Uterus (tissue), 4 donors: ENCODE measurements around the gene CHD8. TPM values are rescaled to one million over a fixed set of nuclear protein-coding genes. Genes with fewer than 3 reads are reported as not detected.

Source experiments
- DNase-seq, 2 donors: peaks; one replicate each; pipeline ENCODE4 v3.0.0-alpha.2; 2019 to 2020
- H3K27ac ChIP-seq, 2 donors: fragments of 200-600 bp; sonication (generic); 1 replicate in 1 of 2; 2 replicates in 1 of 2; pipeline ENCODE4 v1.5.1; 2016 to 2018
- H3K27me3 ChIP-seq, 2 donors: fragments of 200-600 bp; sonication (generic); one replicate each; pipeline ENCODE4 v1.5.1; 2018 to 2019; ENCODE audit warnings: control low read depth in 1 of 2
- H3K36me3 ChIP-seq, 2 donors: fragments of 200-600 bp; sonication (generic); one replicate each; pipeline ENCODE4 v1.5.1; 2019; ENCODE audit warnings: control low read depth in 1 of 2
- H3K4me1 ChIP-seq, 2 donors: fragments of 200-600 bp; sonication (generic); one replicate each; pipeline ENCODE4 v1.5.1; 2018 to 2019; ENCODE audit warnings: control low read depth in 1 of 2
- H3K4me3 ChIP-seq, 2 donors: fragments of 200-600 bp; sonication (generic); 1 replicate in 1 of 2; 2 replicates in 1 of 2; pipeline ENCODE4 v1.5.1; 2018 to 2019; ENCODE audit warnings: mild to moderate bottlenecking in 1 of 2
- H3K9me3 ChIP-seq, 2 donors: fragments of 200-600 bp; sonication (generic); one replicate each; pipeline ENCODE4 v1.5.1; 2019; ENCODE audit warnings: control low read depth in 1 of 2
- POLR2A ChIP-seq, 2 donors: fragments of 450-650 bp; IDR thresholded peaks; one replicate each; pipeline ENCODE4 v1.6.1; 2016; ENCODE audit warnings: antibody characterized with exemption in 2 of 2, mild to moderate bottlenecking in 1 of 2, moderate library complexity in 1 of 2
- intact Hi-C: fragments of 100-400 bp; cut with DNase I; formaldehyde crosslinking; loops from one replicate; pipeline ENCODE4 v1.15.1; 2023; ENCODE audit warnings: low total_unique reads
- total RNA-seq, 4 donors: library from RNA; depleted of rRNA in 3 of 4; stranded (reverse); fragments of >200 nt in 3 of 4; gene quantifications; one replicate each; pipeline versions ENCODE4 v1.1.0 to v1.2.4, GENCODE V29; 2014 to 2023
- TF ChIP-seq, protein P1 (sequence below), 4 experiments: fragments of 200-600 bp in 2 of 4; fragments of 450-650 bp in 2 of 4; sonication (generic) in 2 of 4; IDR thresholded peaks; one replicate each; pipeline ENCODE4 v1.5.1; 2016 to 2019; ENCODE audit warnings: antibody characterized with exemption in 4 of 4, mild to moderate bottlenecking in 2 of 4, moderate library complexity in 1 of 4
- donor health status: DM: yes; HTN: yes; CAD: no.

CHD8 gene
- total RNA-seq, 4 donors from 2014 or later: 21.8 to 95.1 (median 48.8) TPM

DNA sequence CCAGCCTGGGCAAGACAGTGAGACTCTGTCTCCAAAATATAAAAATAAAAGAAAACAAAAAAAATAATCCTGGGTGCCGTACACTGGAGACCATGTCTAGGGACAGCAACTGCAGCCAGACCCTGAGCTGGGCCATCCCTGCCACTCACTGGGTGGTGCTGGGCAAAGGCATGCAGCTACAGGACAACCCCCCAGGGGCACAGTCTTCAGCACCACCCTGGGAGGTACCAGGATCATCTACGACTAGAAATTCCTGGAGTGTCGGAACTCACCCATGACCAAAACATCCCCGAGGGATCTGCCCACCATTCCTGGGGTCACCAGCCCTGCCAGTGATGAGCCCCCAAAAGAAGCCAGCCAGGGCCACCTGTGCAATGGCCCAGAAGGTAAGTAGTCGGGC is 36.4 kb downstream of the CHD8 start:
- intact Hi-C loops: no loop called here
- Histone ChIP-seq H3K27ac (no peak overlapping the region), H3K27me3 (no peaks in the 10 kb centered on the region), H3K36me3 (no peaks in the 10 kb centered on the region), H3K4me3 (no peak overlapping the region), H3K9me3 (no peaks in the 10 kb centered on the region), H3K4me1 (no peaks in the 10 kb centered on the region)
- TF ChIP-seq, protein P1, sequence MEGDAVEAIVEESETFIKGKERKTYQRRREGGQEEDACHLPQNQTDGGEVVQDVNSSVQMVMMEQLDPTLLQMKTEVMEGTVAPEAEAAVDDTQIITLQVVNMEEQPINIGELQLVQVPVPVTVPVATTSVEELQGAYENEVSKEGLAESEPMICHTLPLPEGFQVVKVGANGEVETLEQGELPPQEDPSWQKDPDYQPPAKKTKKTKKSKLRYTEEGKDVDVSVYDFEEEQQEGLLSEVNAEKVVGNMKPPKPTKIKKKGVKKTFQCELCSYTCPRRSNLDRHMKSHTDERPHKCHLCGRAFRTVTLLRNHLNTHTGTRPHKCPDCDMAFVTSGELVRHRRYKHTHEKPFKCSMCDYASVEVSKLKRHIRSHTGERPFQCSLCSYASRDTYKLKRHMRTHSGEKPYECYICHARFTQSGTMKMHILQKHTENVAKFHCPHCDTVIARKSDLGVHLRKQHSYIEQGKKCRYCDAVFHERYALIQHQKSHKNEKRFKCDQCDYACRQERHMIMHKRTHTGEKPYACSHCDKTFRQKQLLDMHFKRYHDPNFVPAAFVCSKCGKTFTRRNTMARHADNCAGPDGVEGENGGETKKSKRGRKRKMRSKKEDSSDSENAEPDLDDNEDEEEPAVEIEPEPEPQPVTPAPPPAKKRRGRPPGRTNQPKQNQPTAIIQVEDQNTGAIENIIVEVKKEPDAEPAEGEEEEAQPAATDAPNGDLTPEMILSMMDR (IDR thresholded peaks at IDR 0.05): no peak
- TF ChIP-seq POLR2A (IDR thresholded peaks at IDR 0.05): no peak
- DNase-seq: no peak

DNA sequence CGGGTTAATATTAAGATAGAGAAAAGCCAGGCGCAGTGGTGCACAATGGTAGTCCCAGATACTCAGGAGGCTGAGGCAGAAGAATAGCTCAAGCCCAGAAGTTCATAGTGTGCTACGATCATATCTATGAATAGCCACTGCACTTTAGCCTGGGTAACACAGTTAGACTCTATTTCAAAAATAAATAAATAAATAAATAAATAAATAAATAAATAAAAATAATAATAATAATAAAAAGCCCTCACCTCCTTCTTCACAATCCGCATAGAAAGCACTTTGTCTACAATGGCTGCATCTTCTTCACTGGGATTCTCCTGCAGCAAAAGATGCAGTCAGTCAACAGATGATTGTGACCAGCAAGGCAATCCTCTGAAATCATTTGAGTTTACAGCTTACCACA is 40.6 kb downstream of the CHD8 start:
- TF ChIP-seq POLR2A (IDR thresholded peaks at IDR 0.05): no peak
- TF ChIP-seq, protein P1 (IDR thresholded peaks at IDR 0.05): no peak
- intact Hi-C loops: no loop called here
- H3K4me1 ChIP-seq: no peaks in the 10 kb centered on the region
- no peak overlapping the region for H3K4me3 ChIP-seq
- H3K9me3 ChIP-seq: no peaks in the 10 kb centered on the region
- no peaks in the 10 kb centered on the region for H3K36me3 ChIP-seq
- DNase-seq: no peak
- no peaks in the 10 kb centered on the region for H3K27me3 ChIP-seq
- H3K27ac ChIP-seq: no peak overlapping the region

DNA sequence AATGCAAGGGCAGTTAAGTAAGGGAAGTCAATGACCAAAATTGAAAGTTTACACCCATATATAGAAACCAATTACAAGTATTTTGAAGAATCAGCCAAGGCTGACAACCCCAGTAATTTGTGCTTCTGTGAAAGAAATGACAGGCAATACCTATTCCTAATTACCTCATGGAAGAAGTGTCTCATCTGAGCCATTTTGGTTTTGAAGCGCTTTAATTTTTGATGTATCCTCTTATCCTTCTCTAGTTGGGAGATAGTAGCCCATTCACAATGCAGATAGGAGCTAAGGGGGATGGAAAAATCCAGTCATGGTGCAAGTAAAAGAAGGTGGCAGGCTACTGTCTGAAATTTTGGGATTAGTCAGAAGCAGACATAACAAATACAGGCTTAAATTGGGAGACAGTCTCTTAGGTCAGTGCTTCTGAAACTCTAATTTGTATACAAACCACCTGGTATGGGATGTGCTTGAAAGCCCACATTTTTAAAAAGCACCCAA is 41.7 kb downstream of the CHD8 start:
- DNase-seq: no peak
- Histone ChIP-seq H3K4me3 (no peak overlapping the region), H3K9me3 (no peaks in the 10 kb centered on the region), H3K27ac (no peak overlapping the region), H3K4me1 (no peaks in the 10 kb centered on the region), H3K36me3 (no peaks in the 10 kb centered on the region), H3K27me3 (no peaks in the 10 kb centered on the region)
- intact Hi-C loops: no loop called here
- TF ChIP-seq POLR2A (IDR thresholded peaks at IDR 0.05): no peak
- TF ChIP-seq, protein P1 (IDR thresholded peaks at IDR 0.05): no peak

DNA sequence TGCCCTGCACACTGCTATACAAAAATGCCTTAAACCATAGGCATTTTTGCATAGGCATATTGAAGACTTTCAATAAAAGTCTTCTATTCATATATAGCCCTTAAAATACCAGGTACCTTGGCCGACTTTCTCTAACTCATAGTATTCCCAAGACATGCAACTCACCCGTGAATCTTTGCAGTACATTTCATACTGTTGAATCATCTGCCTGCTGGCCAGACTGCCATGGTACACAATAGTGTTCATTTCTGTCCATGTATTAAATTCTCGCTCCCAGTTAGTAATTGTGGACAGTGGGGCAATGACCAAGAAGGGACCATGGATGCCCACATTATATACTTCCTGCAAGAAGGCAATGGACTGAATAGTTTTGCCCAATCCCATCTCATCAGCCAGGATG is 47.8 kb downstream of the CHD8 start:
- no peak for TF ChIP-seq POLR2A (IDR thresholded peaks at IDR 0.05)
- TF ChIP-seq, protein P1 (IDR thresholded peaks at IDR 0.05): no peak
- Histone ChIP-seq H3K4me3 (no peak overlapping the region), H3K27me3 (no peaks in the 10 kb centered on the region), H3K9me3 (no peaks in the 10 kb centered on the region), H3K27ac (no peak overlapping the region), H3K36me3 (no peaks in the 10 kb centered on the region), H3K4me1 (no peaks in the 10 kb centered on the region)
- no peak for DNase-seq
- intact Hi-C loops: no loop called here

- Histone ChIP-seq H3K4me1 (no peaks in the 10 kb centered on the region), H3K27ac (no peak overlapping the region), H3K9me3 (no peaks in the 10 kb centered on the region), H3K36me3 (no peaks in the 10 kb centered on the region), H3K4me3 (no peak overlapping the region), H3K27me3 (no peaks in the 10 kb centered on the region)
- intact Hi-C loops: no loop called here
- no peak for TF ChIP-seq POLR2A (IDR thresholded peaks at IDR 0.05)
- TF ChIP-seq, protein P1 (IDR thresholded peaks at IDR 0.05): no peak
- no peak for DNase-seq
Measured at GRCh38 chr14:21406213-21406612, 49.7 kb downstream of the CHD8 start.
